Mucosa of stomach (tissue), 1 donor: Measurements from ENCODE around the gene SYT9.

Source experiments
- H3K27me3 ChIP-seq: one replicate; pipeline ENCODE4 v1.7.0; 2013; ENCODE audit warnings: mild to moderate bottlenecking, low read length; ENCODE audit not compliant: control insufficient read depth, insufficient read depth
- H3K36me3 ChIP-seq: one replicate; pipeline ENCODE4 v1.7.0; 2013; ENCODE audit warnings: low read length; ENCODE audit not compliant: control insufficient read depth, insufficient read depth
- H3K4me1 ChIP-seq: one replicate; pipeline ENCODE4 v1.7.0; 2013; ENCODE audit warnings: mild to moderate bottlenecking, low read length; ENCODE audit not compliant: control insufficient read depth, insufficient read depth
- H3K4me3 ChIP-seq: one replicate; pipeline ENCODE4 v1.7.0; 2013; ENCODE audit warnings: low read length
- H3K9ac ChIP-seq: one replicate; pipeline ENCODE4 v1.7.0; 2013; ENCODE audit warnings: mild to moderate bottlenecking, low read length, moderate library complexity
- H3K9me3 ChIP-seq: one replicate; pipeline ENCODE4 v1.7.0; 2013; ENCODE audit warnings: mild to moderate bottlenecking, low read length, moderate library complexity; ENCODE audit not compliant: control insufficient read depth
- donor health status: Pancreatic carcinoma.

Gene SYT9

GRCh38 chr11:7488681-7489080 lies 237.0 kb downstream of the SYT9 start:
- Histone ChIP-seq H3K4me1 (peaks cover 2% of the 10 kb centered on the region), H3K4me3 (no peak overlapping the region), H3K36me3 (no peaks in the 10 kb centered on the region), H3K9ac (no peak overlapping the region), H3K27me3 (no peaks in the 10 kb centered on the region), H3K9me3 (no peaks in the 10 kb centered on the region)

- Histone ChIP-seq H3K9ac (no peak overlapping the region), H3K27me3 (no peaks in the 10 kb centered on the region), H3K9me3 (no peaks in the 10 kb centered on the region), H3K4me1 (peaks cover 9% of the 10 kb centered on the region), H3K4me3 (no peak overlapping the region), H3K36me3 (no peaks in the 10 kb centered on the region)
Measured at GRCh38 chr11:7489376-7489775, 237.7 kb downstream of the SYT9 start.

GRCh38 chr11:7490054-7490453 lies 238.3 kb downstream of the SYT9 start:
- Histone ChIP-seq H3K9me3 (no peaks in the 10 kb centered on the region), H3K9ac (no peak overlapping the region), H3K36me3 (no peaks in the 10 kb centered on the region), H3K4me1 (peaks cover 12% of the 10 kb centered on the region), H3K27me3 (no peaks in the 10 kb centered on the region), H3K4me3 (no peak overlapping the region)

GRCh38 chr11:7490535-7490934 lies 238.8 kb downstream of the SYT9 start:
- H3K4me3 ChIP-seq: no peak overlapping the region
- H3K9me3 ChIP-seq: no peaks in the 10 kb centered on the region
- no peak overlapping the region for H3K9ac ChIP-seq
- H3K4me1 ChIP-seq: peaks cover 12% of the 10 kb centered on the region
- H3K27me3 ChIP-seq: no peaks in the 10 kb centered on the region
- H3K36me3 ChIP-seq: no peaks in the 10 kb centered on the region

- Histone ChIP-seq H3K9me3 (no peaks in the 10 kb centered on the region), H3K36me3 (no peaks in the 10 kb centered on the region), H3K27me3 (no peaks in the 10 kb centered on the region), H3K4me1 (peaks cover 12% of the 10 kb centered on the region), H3K9ac (no peak overlapping the region), H3K4me3 (no peak overlapping the region)
Measured at GRCh38 chr11:7492253-7492652, 240.5 kb downstream of the SYT9 start.

GRCh38 chr11:7493670-7494069 lies 242.0 kb downstream of the SYT9 start:
- Histone ChIP-seq H3K27me3 (no peaks in the 10 kb centered on the region), H3K36me3 (no peaks in the 10 kb centered on the region), H3K9ac (no peak overlapping the region), H3K4me3 (no peak overlapping the region), H3K9me3 (no peaks in the 10 kb centered on the region), H3K4me1 (peaks cover 12% of the 10 kb centered on the region)

- H3K4me1 ChIP-seq: peaks cover 12% of the 10 kb centered on the region
- no peaks in the 10 kb centered on the region for H3K36me3 ChIP-seq
- no peaks in the 10 kb centered on the region for H3K27me3 ChIP-seq
- no peak overlapping the region for H3K9ac ChIP-seq
- H3K4me3 ChIP-seq: no peak overlapping the region
- H3K9me3 ChIP-seq: no peaks in the 10 kb centered on the region
Measured at GRCh38 chr11:7494086-7494745, 242.5 kb downstream of the SYT9 start.

- no peak overlapping the region for H3K9ac ChIP-seq
- H3K36me3 ChIP-seq: no peaks in the 10 kb centered on the region
- H3K4me3 ChIP-seq: no peak overlapping the region
- H3K9me3 ChIP-seq: no peaks in the 10 kb centered on the region
- no peaks in the 10 kb centered on the region for H3K27me3 ChIP-seq
- peaks cover 12% of the 10 kb centered on the region for H3K4me1 ChIP-seq
Measured at GRCh38 chr11:7495882-7496551, 244.3 kb downstream of the SYT9 start.

GRCh38 chr11:7498193-7498592 lies 246.5 kb downstream of the SYT9 start:
- Histone ChIP-seq H3K4me3 (no peak overlapping the region), H3K9ac (no peak overlapping the region), H3K9me3 (no peaks in the 10 kb centered on the region), H3K4me1 (peaks cover 12% of the 10 kb centered on the region), H3K36me3 (no peaks in the 10 kb centered on the region), H3K27me3 (no peaks in the 10 kb centered on the region)

- Histone ChIP-seq H3K36me3 (no peaks in the 10 kb centered on the region), H3K4me1 (peaks cover 6% of the 10 kb centered on the region), H3K9ac (no peak overlapping the region), H3K4me3 (no peak overlapping the region), H3K9me3 (no peaks in the 10 kb centered on the region), H3K27me3 (no peaks in the 10 kb centered on the region)
Measured at GRCh38 chr11:7499081-7499480, 247.4 kb downstream of the SYT9 start.

GRCh38 chr11:7500251-7500650 lies 248.5 kb downstream of the SYT9 start:
- Histone ChIP-seq H3K9ac (no peak overlapping the region), H3K4me3 (no peak overlapping the region), H3K36me3 (no peaks in the 10 kb centered on the region)

GRCh38 chr11:7501251-7501650 lies 249.5 kb downstream of the SYT9 start:
- no peaks in the 10 kb centered on the region for H3K27me3 ChIP-seq
- no peaks in the 10 kb centered on the region for H3K9me3 ChIP-seq
- no peak overlapping the region for H3K4me3 ChIP-seq
- H3K36me3 ChIP-seq: no peaks in the 10 kb centered on the region
- no peaks in the 10 kb centered on the region for H3K4me1 ChIP-seq
- H3K9ac ChIP-seq: no peak overlapping the region

More at GRCh38 chr11:7500251-7500650, 248.5 kb downstream of the SYT9 start:
- Histone ChIP-seq H3K4me1 (no peaks in the 10 kb centered on the region), H3K9me3 (no peaks in the 10 kb centered on the region), H3K27me3 (no peaks in the 10 kb centered on the region)
